ENCODE results near the gene LEP. TPM values are rescaled to one million over a fixed set of nuclear protein-coding genes. Genes with fewer than 3 reads are reported as not detected.

Gene LEP
- total and polyA plus RNA-seq, 9 of the 15 experiments (the other 6 are each of a cell fraction or from before 2014, with no cell fraction given) = not detected

DNA sequence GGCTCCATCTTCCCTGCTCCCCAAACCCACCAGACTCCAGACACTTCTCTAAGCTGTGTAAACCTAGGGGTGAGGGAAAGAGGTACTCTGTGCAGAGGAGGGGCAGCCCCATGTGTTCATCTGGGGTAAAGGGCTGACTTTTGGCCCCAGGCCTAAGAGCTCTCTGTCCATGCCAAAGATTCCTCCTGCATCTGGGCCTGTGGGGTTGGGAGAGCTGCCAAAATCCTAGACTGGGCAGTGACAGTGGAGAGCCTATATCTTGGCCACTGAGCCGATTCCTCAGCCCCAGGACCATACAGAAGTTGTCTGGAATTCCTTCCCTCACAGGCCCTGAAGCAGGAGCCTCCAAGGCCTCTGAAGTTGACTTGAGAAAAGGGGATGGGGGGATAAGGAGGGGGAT lies 25.3 kb upstream of the LEP start:
- Histone ChIP-seq H3K4me1 (replicated peaks in 1 of 2; ENCODE audit: control insufficient read depth in 2 of 2, insufficient read depth in 2 of 2, low read length in 2 of 2) (no peaks in the 10 kb centered on the region), H3K27me3 (ENCODE audit: control insufficient read depth in 2 of 2, insufficient read depth in 2 of 2, low read length in 2 of 2) (peaks cover 30 to 59% of the 10 kb centered on the region in 2 experiments), H3K9me3 (replicated peaks; ENCODE audit: control insufficient read depth, insufficient read depth, low read depth, low read length) (no peaks in the 10 kb centered on the region), H3K27ac (ENCODE audit: extremely low read depth, low read depth, low read length) (no peak overlapping the region), H3K36me3 (ENCODE audit: control insufficient read depth, insufficient read depth, low read length) (no peaks in the 10 kb centered on the region), H3K9ac (ENCODE audit: insufficient read depth in 1 of 2, low read depth in 2 of 2, low read length in 2 of 2) (no peak overlapping the region), H3K4me3 (no peak overlapping the region), H3K79me2 (ENCODE audit: control insufficient read depth, insufficient read depth, low read length) (no peaks in the 10 kb centered on the region), H2AFZ (ENCODE audit: low read depth, low read length) (no peak overlapping the region), H4K20me1 (replicated peaks; ENCODE audit: control insufficient read depth, insufficient read depth, low read length) (0 out of 2 replicates have a peak, but pooled peaks cover 5% of the 10 kb centered on the region), H3K4me2 (ENCODE audit: insufficient read depth, low read length) (no peak overlapping the region), H3K9me1 (ENCODE audit: control insufficient read depth, insufficient read depth, low read length) (no peaks in the 10 kb centered on the region)
- in situ Hi-C loops (cut with MboI) = no loop called here
- FAIRE-seq (no peak), DNase-seq (ENCODE audit: extremely low read depth in 1 of 4, low spot score in 3 of 4) (no peak), ATAC-seq (no peak)
- no TSS peak for BruUV-seq (replicated peaks)
- TF ChIP-seq RNF2 (IDR thresholded peaks at IDR 0.05) = no peak
- no peak for TF ChIP-seq RB1 (IDR thresholded peaks at IDR 0.05; ENCODE audit: low read depth)
- TF ChIP-seq, protein P1, sequence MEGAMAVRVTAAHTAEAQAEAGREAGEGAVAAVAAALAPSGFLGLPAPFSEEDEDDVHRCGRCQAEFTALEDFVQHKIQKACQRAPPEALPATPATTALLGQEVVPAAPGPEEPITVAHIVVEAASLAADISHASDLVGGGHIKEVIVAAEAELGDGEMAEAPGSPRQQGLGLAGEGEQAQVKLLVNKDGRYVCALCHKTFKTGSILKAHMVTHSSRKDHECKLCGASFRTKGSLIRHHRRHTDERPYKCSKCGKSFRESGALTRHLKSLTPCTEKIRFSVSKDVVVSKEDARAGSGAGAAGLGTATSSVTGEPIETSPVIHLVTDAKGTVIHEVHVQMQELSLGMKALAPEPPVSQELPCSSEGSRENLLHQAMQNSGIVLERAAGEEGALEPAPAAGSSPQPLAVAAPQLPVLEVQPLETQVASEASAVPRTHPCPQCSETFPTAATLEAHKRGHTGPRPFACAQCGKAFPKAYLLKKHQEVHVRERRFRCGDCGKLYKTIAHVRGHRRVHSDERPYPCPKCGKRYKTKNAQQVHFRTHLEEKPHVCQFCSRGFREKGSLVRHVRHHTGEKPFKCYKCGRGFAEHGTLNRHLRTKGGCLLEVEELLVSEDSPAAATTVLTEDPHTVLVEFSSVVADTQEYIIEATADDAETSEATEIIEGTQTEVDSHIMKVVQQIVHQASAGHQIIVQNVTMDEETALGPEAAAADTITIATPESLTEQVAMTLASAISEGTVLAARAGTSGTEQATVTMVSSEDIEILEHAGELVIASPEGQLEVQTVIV (CRISPR knock-in tag; IDR thresholded peaks at IDR 0.05; ENCODE audit: borderline replicate concordance) = no peak
- TF ChIP-seq, protein P2, sequence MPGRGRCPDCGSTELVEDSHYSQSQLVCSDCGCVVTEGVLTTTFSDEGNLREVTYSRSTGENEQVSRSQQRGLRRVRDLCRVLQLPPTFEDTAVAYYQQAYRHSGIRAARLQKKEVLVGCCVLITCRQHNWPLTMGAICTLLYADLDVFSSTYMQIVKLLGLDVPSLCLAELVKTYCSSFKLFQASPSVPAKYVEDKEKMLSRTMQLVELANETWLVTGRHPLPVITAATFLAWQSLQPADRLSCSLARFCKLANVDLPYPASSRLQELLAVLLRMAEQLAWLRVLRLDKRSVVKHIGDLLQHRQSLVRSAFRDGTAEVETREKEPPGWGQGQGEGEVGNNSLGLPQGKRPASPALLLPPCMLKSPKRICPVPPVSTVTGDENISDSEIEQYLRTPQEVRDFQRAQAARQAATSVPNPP (IDR thresholded peaks at IDR 0.05; ENCODE audit: borderline replicate concordance, insufficient read depth, insufficient read length) = no peak
- TF ChIP-seq, protein P3, sequence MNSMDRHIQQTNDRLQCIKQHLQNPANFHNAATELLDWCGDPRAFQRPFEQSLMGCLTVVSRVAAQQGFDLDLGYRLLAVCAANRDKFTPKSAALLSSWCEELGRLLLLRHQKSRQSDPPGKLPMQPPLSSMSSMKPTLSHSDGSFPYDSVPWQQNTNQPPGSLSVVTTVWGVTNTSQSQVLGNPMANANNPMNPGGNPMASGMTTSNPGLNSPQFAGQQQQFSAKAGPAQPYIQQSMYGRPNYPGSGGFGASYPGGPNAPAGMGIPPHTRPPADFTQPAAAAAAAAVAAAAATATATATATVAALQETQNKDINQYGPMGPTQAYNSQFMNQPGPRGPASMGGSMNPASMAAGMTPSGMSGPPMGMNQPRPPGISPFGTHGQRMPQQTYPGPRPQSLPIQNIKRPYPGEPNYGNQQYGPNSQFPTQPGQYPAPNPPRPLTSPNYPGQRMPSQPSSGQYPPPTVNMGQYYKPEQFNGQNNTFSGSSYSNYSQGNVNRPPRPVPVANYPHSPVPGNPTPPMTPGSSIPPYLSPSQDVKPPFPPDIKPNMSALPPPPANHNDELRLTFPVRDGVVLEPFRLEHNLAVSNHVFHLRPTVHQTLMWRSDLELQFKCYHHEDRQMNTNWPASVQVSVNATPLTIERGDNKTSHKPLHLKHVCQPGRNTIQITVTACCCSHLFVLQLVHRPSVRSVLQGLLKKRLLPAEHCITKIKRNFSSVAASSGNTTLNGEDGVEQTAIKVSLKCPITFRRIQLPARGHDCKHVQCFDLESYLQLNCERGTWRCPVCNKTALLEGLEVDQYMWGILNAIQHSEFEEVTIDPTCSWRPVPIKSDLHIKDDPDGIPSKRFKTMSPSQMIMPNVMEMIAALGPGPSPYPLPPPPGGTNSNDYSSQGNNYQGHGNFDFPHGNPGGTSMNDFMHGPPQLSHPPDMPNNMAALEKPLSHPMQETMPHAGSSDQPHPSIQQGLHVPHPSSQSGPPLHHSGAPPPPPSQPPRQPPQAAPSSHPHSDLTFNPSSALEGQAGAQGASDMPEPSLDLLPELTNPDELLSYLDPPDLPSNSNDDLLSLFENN (IDR thresholded peaks at IDR 0.05; ENCODE audit: low read depth in 2 of 2, low read length in 2 of 2) = no peak
- intact Hi-C loops (cut with micrococcal nuclease) = loop anchor here (5.0 kb wide), 1 partner anchor 107 kb away; no protein-coding TSS in a partner anchor
- WGBS (ENCODE audit: insufficient coverage, low coverage, missing lambda C conversion rate) = 0% methylated on average over 1 of the region's 1 CpG
- POLR2A ChIA-PET = interaction anchor here (0.6 kb wide), 1 partner anchor 1327 kb away, joined by 3 read pairs; no protein-coding TSS in a partner anchor
- CTCF ChIA-PET (ENCODE audit: low intra/inter-chr PET ratio) = no interaction called here
